ENCODE data around the gene HNRNPU.

The HNRNPU gene

DNA sequence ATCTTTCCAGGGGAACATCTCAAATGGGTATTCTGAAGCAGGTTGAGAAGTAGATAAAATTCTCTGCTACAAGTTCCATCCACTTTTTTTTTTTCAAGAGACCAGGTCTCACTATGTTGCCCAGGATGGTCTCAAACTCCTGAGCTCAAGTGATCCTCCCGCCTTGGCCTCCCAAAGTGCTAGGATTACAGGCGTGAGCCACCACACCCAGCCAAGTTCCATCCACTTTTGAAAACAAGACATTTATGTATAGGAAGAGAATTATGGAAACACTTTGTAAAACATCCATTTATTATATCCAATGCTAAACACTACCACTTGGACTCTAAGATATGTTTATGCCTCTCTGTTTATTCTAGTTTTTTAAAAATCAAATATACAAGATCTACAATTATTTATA is 13.4 kb downstream of the HNRNPU start:
- TF ChIP-seq CTCF (IDR thresholded peaks at IDR 0.05; ENCODE audit: low read depth, low read length, missing control alignments): no peak
- no peak for DNase-seq (ENCODE audit: extremely low read depth, low read depth)
- no peak overlapping the region for H3K4me3 ChIP-seq (replicated peaks; ENCODE audit: low read depth, low read length)

DNA sequence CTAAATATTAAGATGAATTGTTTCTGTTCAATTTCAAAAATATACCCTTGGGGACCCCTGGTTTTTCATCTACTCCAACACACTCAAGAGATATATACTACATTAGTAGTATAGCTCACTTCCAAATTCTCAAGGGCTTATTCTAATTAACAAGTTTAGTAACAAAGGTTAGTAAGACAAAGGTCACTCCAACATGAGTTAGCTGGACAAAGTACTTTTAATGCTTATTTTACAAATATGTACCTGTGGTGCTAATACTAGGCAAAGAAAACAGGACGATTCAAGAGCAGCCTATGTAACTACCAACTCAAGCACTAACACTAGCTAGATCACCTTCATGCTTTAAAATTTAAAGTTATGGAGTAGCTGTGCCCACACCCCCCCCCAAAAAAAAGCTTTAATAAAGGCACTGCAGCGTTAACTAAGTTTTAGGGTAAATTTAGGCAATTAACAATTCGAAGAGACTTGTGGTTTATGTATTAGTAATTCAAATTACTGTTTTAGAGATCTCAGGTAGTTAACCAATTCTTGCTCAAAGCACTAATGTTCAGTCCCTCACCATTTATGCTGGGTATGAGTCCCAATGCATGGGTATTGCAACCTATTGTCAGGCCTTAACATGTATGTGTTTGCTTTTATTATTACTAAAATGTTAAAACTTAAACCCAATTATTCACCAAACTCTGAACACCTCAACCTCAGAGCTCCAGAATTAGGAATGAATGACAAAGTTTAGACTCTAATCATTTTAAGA is 14.1 kb downstream of the HNRNPU start:
- H3K4me3 ChIP-seq (replicated peaks; ENCODE audit: low read depth, low read length): no peak overlapping the region
- no peak for TF ChIP-seq CTCF (IDR thresholded peaks at IDR 0.05; ENCODE audit: low read depth, low read length, missing control alignments)
- DNase-seq (ENCODE audit: extremely low read depth, low read depth): no peak

GRCh38 chr1:244849189-244849866 is 15.0 kb downstream of the HNRNPU start:
- TF ChIP-seq CTCF (IDR thresholded peaks at IDR 0.05; ENCODE audit: low read depth, low read length, missing control alignments): no peak
- DNase-seq (ENCODE audit: extremely low read depth, low read depth): no peak
- no peak overlapping the region for H3K4me3 ChIP-seq (replicated peaks; ENCODE audit: low read depth, low read length)

GRCh38 chr1:244846653-244847052 is 17.7 kb downstream of the HNRNPU start:
- no peak for TF ChIP-seq CTCF (IDR thresholded peaks at IDR 0.05; ENCODE audit: low read depth, low read length, missing control alignments)
- no peak overlapping the region for H3K4me3 ChIP-seq (replicated peaks; ENCODE audit: low read depth, low read length)

GRCh38 chr1:244844155-244845121 is 19.9 kb downstream of the HNRNPU start:
- no peak overlapping the region for H3K4me3 ChIP-seq (replicated peaks; ENCODE audit: low read depth, low read length)
- no peak for TF ChIP-seq CTCF (IDR thresholded peaks at IDR 0.05; ENCODE audit: low read depth, low read length, missing control alignments)
- DNase-seq (ENCODE audit: extremely low read depth, low read depth): no peak

More at GRCh38 chr1:244846653-244847052, 17.7 kb downstream of the HNRNPU start:
- DNase-seq (ENCODE audit: extremely low read depth, low read depth): no peak

GRCh38 chr1:244843148-244843978 is 21.0 kb downstream of the HNRNPU start:
- DNase-seq (ENCODE audit: extremely low read depth, low read depth): no peak
- no peak overlapping the region for H3K4me3 ChIP-seq (replicated peaks; ENCODE audit: low read depth, low read length)
- TF ChIP-seq CTCF (IDR thresholded peaks at IDR 0.05; ENCODE audit: low read depth, low read length, missing control alignments): no peak
